ENCODE data around the gene GTF3C4.

DNA sequence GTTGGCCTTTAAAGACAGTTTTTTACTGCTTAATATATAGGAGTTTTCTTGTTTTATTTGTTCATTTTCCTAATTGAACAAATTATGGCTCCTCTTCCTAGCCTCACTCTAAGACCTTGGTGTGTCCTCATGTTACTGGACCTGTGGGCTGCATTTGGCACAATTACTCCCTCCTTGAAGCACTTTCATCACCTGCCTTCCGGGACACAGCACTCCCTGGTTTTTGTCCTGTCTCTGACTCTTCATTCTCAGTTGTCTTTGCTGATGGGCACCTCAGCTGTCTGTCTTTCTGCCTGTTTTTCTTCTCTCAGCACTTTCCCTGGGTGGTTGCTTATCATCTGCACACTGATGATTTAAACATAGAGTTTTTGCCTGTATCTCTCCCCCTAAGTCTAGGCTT is 13.6 kb downstream of the GTF3C4 start:
- TF ChIP-seq ZNF274 (IDR thresholded peaks at IDR 0.05; ENCODE audit: low read depth, low read length) (no peak), YY1 (IDR thresholded peaks at IDR 0.05; ENCODE audit: insufficient read depth, insufficient read length) (no peak)
